Retinal pigment epithelial cell (primary cell): Measurements from ENCODE around the gene ITLN1.
"Not testable (repeated sequence)": the region's sequence is repeated elsewhere in the genome, so short reads cannot be mapped to it uniquely, and the experiment has no call there.

Experiments used
- DNase-seq: peaks from one replicate; pipeline ENCODE4 v3.0.0-alpha.2; 2010; ENCODE audit warnings: low read depth
- H3K4me3 ChIP-seq: 2 replicates; pipeline ENCODE4 v1.5.1; 2011; ENCODE audit warnings: mild to moderate bottlenecking, low read length, control low read depth, moderate library complexity
- TF ChIP-seq, protein P1 (sequence below): conservative IDR thresholded peaks from 2 replicates; pipeline ENCODE4 v1.5.1; 2011; ENCODE audit warnings: low read depth, low read length, control low read depth, inconsistent platforms

Gene ITLN1

DNA sequence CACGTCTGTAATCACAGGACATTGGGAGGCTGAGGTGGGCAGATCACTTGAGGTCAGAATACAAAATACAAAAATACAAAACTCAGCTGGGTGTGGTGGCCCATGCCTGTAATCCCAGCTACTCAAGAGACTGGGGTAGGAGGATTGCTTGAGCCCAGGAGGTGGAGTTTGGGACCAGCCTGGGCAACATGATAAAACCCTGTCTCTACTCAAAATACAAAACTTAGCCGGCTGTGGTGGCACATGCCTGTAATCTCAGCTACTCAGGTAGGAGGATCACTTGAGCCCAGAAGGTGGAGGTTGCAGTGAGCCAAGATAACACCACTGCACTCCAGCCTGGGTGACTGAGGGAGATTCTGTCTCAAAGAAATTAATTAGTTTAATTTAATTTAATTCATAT, 6.5 kb upstream of the ITLN1 start:
- no peak overlapping the region for H3K4me3 ChIP-seq
- TF ChIP-seq, protein P1, sequence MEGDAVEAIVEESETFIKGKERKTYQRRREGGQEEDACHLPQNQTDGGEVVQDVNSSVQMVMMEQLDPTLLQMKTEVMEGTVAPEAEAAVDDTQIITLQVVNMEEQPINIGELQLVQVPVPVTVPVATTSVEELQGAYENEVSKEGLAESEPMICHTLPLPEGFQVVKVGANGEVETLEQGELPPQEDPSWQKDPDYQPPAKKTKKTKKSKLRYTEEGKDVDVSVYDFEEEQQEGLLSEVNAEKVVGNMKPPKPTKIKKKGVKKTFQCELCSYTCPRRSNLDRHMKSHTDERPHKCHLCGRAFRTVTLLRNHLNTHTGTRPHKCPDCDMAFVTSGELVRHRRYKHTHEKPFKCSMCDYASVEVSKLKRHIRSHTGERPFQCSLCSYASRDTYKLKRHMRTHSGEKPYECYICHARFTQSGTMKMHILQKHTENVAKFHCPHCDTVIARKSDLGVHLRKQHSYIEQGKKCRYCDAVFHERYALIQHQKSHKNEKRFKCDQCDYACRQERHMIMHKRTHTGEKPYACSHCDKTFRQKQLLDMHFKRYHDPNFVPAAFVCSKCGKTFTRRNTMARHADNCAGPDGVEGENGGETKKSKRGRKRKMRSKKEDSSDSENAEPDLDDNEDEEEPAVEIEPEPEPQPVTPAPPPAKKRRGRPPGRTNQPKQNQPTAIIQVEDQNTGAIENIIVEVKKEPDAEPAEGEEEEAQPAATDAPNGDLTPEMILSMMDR = no peak

DNA sequence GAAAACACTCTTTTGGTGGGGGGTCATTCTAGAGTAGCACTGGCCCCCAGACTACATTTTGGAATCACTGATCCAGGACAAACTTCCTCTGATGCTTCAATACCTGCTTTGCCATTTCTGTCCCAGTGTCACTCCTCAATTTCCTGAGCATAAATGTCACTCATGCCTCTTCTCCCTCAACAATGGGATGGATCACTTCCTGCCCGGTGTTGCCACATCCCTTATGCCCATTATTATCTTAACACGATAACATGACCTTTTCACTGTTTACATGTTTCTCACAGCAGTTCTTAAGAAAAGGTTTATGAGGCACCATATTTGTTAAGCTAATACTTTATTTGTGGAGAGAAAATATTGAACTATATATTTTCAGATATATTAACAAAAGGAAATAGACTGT, 3.9 kb upstream of the ITLN1 start:
- TF ChIP-seq, protein P1 = no peak
- DNase-seq = no peak
- H3K4me3 ChIP-seq = no peak overlapping the region

More for the DNA sequence above, 6.5 kb upstream of the ITLN1 start:
- DNase-seq = no peak

DNA sequence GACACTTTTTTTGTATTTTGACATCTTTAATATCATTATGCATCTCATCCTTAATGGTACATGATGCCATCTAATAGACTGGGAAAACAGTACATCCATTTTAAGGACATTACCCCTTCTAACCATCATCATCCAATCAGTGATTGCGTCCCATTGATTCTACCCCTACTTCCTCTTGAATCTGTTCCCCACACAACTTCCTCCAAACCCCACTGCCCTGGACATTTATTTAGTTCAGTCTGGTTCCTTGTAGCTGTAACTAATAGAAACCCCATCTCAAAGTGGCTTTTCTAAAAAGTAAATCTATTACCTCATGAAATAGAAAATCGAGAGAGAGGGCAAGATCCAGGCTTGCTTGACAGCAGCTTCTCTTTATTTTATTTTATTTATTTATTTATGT, 2.1 kb upstream of the ITLN1 start:
- H3K4me3 ChIP-seq = no peak overlapping the region
- DNase-seq = no peak
- TF ChIP-seq, protein P1 = no peak

DNA sequence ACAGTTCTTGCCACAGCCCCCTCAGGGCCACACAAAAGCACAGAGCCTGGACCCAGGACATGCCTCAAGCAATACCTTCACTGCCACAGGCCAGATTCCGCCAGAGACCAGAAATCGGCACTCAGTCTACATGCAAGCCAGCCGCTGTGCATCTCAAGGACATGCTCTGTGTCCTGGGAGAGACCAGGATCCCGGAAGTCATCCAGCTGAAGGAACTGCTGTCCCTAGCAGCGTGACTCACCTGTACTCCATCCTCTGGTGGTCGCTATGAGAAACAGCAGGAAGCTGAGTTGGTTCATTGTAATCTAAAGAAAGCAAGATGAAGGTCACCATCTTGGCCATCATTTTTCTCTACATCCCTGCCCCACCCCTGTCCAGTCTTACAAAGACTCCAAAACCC, 401 bp downstream of the ITLN1 start:
- no peak for DNase-seq
- TF ChIP-seq, protein P1 = peak; percentile 11
- H3K4me3 ChIP-seq = no peak overlapping the region

DNA sequence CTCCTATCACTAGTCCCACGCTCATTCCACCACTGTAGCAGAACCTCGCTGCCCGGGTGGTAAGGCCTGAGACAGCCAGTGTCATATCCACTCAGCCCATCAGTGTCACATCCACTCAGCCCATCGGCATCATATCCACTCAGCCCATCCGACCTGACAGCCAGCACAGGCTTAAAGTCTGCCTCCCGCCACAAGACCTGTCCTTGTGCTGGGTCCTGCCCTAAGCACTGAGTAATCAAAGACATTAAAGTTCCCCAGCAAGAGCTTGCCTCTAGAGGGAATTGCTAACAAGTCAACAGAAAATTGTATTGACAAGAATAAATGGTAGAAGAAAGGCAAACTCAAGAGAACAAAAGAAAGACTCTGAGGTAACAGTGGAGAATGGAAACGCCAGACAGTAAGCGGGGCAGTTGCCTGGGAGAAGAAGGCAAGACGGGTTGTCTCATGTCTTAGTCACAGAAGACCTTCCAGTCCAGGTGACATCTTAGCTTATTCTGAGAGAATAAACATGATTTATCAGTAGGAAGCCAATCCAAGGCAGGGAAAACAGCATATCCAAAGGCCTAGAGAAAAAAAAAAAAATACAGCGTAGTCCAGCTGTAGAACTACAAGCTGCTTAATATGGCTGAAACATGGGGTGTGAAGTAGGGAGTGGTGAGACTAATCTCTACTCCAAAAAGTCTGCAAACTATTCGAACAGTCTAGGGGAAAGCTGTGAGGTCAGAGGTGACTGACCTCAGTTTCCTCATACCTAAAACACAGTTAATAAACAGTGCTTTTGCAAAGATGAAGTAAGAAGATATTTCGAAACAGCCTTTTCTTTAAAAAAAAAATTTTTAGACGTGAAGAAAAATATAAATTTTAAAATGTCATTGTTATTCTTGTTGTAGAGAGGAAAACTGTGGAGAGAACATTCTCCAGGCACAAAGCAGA, 1.1 kb downstream of the ITLN1 start:
- H3K4me3 ChIP-seq = no peak overlapping the region
- no peak for DNase-seq
- TF ChIP-seq, protein P1 = no peak

DNA sequence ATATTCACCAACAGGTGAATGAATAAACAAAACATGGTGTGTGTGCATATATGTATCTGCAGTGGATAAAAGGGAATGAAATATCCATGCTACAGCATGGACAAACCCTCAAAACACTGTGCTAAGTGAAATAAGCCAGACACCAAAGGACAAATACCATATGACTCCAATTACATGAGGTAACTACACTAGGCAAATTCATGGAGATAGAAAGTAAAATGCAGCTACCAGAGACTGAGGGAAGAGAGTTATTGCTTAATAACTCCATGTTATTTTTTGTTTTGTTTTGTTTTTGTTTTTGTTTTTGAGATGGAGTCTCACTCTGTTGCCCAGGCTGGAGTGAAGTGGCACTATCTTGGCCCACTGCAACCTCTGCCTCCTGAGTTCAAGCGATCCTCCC, 2.4 kb downstream of the ITLN1 start:
- no peak for DNase-seq

DNA sequence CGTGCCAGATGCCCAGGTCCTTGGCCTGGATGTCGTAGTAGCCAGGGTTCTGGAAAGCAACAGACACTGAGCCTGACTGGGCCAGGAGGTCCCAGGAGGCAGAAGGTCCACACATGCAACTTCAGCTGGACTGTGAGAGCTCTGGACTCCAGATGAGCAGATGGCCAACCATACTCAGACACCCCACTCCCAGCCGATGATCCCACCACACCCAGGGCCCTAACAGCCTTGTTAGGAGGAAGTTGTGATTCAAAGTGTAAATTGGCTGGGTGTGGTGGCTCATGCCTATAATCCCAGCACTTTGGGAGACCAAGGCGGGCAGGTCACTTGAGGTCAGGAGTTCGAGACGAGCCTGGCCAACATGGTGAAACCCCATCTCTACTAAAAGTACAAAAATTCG, 3.7 kb downstream of the ITLN1 start:
- DNase-seq, H3K4me3 ChIP-seq: not testable (repeated sequence)

More for the DNA sequence above, 2.4 kb downstream of the ITLN1 start:
- no peak overlapping the region for H3K4me3 ChIP-seq
- TF ChIP-seq, protein P1 = no peak
